Adrenal gland (tissue), 5 donors: ENCODE data around the gene PCYT2.

ENCODE experiments used
- CTCF ChIP-seq, 6 experiments: fragments of 450-650 bp in 4 of 6; fragments of 200-600 bp in 2 of 6; sonication (generic) in 1 of 6; IDR thresholded peaks; 1 replicate in 5 of 6; 2 replicates in 1 of 6; pipeline versions ENCODE4 v1.5.1 to v1.8.0; 2016 to 2021; ENCODE audit warnings: antibody characterized with exemption in 6 of 6, mild to moderate bottlenecking in 2 of 6, moderate library complexity in 1 of 6
- POLR2A ChIP-seq, 2 donors: fragments of 450-650 bp; IDR thresholded peaks; one replicate each; pipeline ENCODE4 v1.6.1; 2017; ENCODE audit warnings: antibody characterized with exemption in 2 of 2, mild to moderate bottlenecking in 2 of 2, moderate library complexity in 1 of 2
- donor health status: DM: no; HTN: no; CAD: no.

- no peak for TF ChIP-seq CTCF (IDR thresholded peaks at IDR 0.05)
- no peak for TF ChIP-seq POLR2A (IDR thresholded peaks at IDR 0.05)
Measured at GRCh38 chr17:81931557-81932332, 20.5 kb upstream of the PCYT2 start.
